ENCODE results near the gene FBXL19. TPM values are rescaled to one million over a fixed set of nuclear protein-coding genes. Genes with fewer than 3 reads are reported as not detected.

Gene FBXL19
- total and polyA plus RNA-seq, 2 experiments from 2014 or later, result 2.1 to 19.4 TPM

GRCh38 chr16:30961384-30961783, 38.0 kb downstream of the FBXL19 start:
- no peaks in the 10 kb centered on the region for H3K27me3 ChIP-seq
- no peak for DNase-seq (ENCODE audit: low spot score)
- H3K4me3 ChIP-seq, result no peak overlapping the region
- H2AFZ ChIP-seq, result no peak overlapping the region
- TF ChIP-seq EZH2phosphoT487 (IDR thresholded peaks at IDR 0.05; ENCODE audit: low read depth, severe bottlenecking, unreplicated experiment) (no peak), EZH2 (IDR thresholded peaks at IDR 0.05; ENCODE audit: borderline replicate concordance) (no peak)
- TF ChIP-seq, protein P1, sequence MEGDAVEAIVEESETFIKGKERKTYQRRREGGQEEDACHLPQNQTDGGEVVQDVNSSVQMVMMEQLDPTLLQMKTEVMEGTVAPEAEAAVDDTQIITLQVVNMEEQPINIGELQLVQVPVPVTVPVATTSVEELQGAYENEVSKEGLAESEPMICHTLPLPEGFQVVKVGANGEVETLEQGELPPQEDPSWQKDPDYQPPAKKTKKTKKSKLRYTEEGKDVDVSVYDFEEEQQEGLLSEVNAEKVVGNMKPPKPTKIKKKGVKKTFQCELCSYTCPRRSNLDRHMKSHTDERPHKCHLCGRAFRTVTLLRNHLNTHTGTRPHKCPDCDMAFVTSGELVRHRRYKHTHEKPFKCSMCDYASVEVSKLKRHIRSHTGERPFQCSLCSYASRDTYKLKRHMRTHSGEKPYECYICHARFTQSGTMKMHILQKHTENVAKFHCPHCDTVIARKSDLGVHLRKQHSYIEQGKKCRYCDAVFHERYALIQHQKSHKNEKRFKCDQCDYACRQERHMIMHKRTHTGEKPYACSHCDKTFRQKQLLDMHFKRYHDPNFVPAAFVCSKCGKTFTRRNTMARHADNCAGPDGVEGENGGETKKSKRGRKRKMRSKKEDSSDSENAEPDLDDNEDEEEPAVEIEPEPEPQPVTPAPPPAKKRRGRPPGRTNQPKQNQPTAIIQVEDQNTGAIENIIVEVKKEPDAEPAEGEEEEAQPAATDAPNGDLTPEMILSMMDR (IDR thresholded peaks at IDR 0.05; ENCODE audit: poor library complexity), result no peak
- 99% methylated on average over 11 of the region's 11 CpGs for WGBS (ENCODE audit: low lambda C conversion rate, missing lambda C conversion rate)
- H3K9me3 ChIP-seq (ENCODE audit: low read depth), result no peaks in the 10 kb centered on the region
- H3K9me2 ChIP-seq (replicated peaks; ENCODE audit: insufficient read depth), result no peaks in the 10 kb centered on the region
- H4K20me1 ChIP-seq (ENCODE audit: insufficient read depth, poor library complexity, severe bottlenecking), result peaks cover 5% of the 10 kb centered on the region
- H3K4me2 ChIP-seq, result no peak overlapping the region
- peaks cover 8% of the 10 kb centered on the region for H3K4me1 ChIP-seq (ENCODE audit: insufficient read depth)
- peaks cover 3% of the 10 kb centered on the region for H3K36me3 ChIP-seq (replicated peaks; ENCODE audit: insufficient read depth, low read depth)
- H3K27ac ChIP-seq, result no peak overlapping the region
- peaks cover 20% of the 10 kb centered on the region for H3K79me2 ChIP-seq

DNA sequence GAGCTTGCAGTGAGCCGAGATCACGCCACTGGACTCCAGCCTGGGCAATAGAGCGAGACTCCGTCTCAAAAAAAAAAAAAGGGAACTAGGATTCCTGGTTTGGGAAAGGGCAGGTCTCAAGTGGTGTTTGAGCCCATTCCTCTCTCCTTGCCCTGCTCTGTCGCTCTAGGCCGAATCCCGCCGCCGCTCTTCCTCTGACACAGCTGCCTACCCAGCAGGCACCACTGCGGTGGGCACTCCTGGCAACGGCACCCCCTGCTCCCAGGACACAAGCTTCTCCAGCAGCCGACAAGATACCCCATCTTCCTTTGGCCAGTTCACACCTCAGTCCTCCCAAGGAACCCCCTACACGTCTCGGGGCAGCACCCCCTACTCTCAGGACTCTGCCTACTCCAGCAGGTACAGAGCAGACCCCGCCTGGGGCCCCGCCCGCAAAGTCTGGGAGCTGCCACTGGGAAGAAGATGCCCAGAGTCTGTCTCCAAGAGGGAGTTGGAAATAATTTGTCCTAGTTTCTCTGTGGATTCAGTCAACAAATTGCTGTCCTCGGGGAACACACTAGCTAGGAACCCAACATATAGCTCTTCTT, 40.6 kb downstream of the FBXL19 start:
- Histone ChIP-seq H3K79me2 (peaks cover 11% of the 10 kb centered on the region), H3K27ac (no peak overlapping the region), H3K4me1 (ENCODE audit: insufficient read depth) (peaks cover 1% of the 10 kb centered on the region), H3K9me2 (replicated peaks; ENCODE audit: insufficient read depth) (no peaks in the 10 kb centered on the region), H3K4me2 (no peak overlapping the region), H3K36me3 (replicated peaks; ENCODE audit: insufficient read depth, low read depth) (peaks cover 3% of the 10 kb centered on the region), H2AFZ (no peak overlapping the region), H3K9me3 (ENCODE audit: low read depth) (no peaks in the 10 kb centered on the region), H3K4me3 (no peak overlapping the region), H4K20me1 (ENCODE audit: insufficient read depth, poor library complexity, severe bottlenecking) (peaks cover 5% of the 10 kb centered on the region), H3K27me3 (no peaks in the 10 kb centered on the region)
- 99% methylated on average over 18 of the region's 18 CpGs for WGBS (ENCODE audit: low lambda C conversion rate, missing lambda C conversion rate)
- TF ChIP-seq, protein P1 (IDR thresholded peaks at IDR 0.05; ENCODE audit: poor library complexity), result no peak
- TF ChIP-seq EZH2phosphoT487 (IDR thresholded peaks at IDR 0.05; ENCODE audit: low read depth, severe bottlenecking, unreplicated experiment) (no peak), EZH2 (IDR thresholded peaks at IDR 0.05; ENCODE audit: borderline replicate concordance) (no peak)
- DNase-seq (ENCODE audit: low spot score), result no peak

GRCh38 chr16:30964574-30965226, 41.3 kb downstream of the FBXL19 start:
- Histone ChIP-seq H3K4me2 (no peak overlapping the region), H3K9me3 (ENCODE audit: low read depth) (no peaks in the 10 kb centered on the region), H3K4me3 (no peak overlapping the region), H3K27ac (no peak overlapping the region), H2AFZ (no peak overlapping the region), H3K4me1 (ENCODE audit: insufficient read depth) (no peaks in the 10 kb centered on the region), H3K27me3 (no peaks in the 10 kb centered on the region), H3K36me3 (replicated peaks; ENCODE audit: insufficient read depth, low read depth) (peaks cover 3% of the 10 kb centered on the region), H4K20me1 (ENCODE audit: insufficient read depth, poor library complexity, severe bottlenecking) (peaks cover 5% of the 10 kb centered on the region), H3K79me2 (peaks cover 5% of the 10 kb centered on the region), H3K9me2 (replicated peaks; ENCODE audit: insufficient read depth) (no peaks in the 10 kb centered on the region)
- DNase-seq (ENCODE audit: low spot score), result no peak
- WGBS (ENCODE audit: low lambda C conversion rate, missing lambda C conversion rate), result 97% methylated on average over 27 of the region's 33 CpGs
- TF ChIP-seq, protein P1 (IDR thresholded peaks at IDR 0.05; ENCODE audit: poor library complexity), result no peak
- TF ChIP-seq EZH2phosphoT487 (IDR thresholded peaks at IDR 0.05; ENCODE audit: low read depth, severe bottlenecking, unreplicated experiment) (no peak), EZH2 (IDR thresholded peaks at IDR 0.05; ENCODE audit: borderline replicate concordance) (no peak)

Measured in hepatocyte (in vitro differentiated cells).